HG03135 (cell line): Measurements from ENCODE around the gene RASSF5.

Experiments used
- ATAC-seq: cut with Tn5 transposase; IDR thresholded peaks from one replicate; pipeline ENCODE4 v1.9.1; 2021; ENCODE audit warnings: mild to moderate bottlenecking, moderate library complexity; ENCODE audit not compliant: unreplicated experiment

RASSF5 gene

GRCh38 chr1:206540044-206540780 lies 32.9 kb downstream of the RASSF5 start:
- no peak for ATAC-seq

- ATAC-seq: no peak
Measured at GRCh38 chr1:206541236-206541833, 34.0 kb downstream of the RASSF5 start.

GRCh38 chr1:206544562-206545257 lies 37.4 kb downstream of the RASSF5 start:
- no peak for ATAC-seq

- ATAC-seq: no peak
Measured at GRCh38 chr1:206545351-206545750, 38.0 kb downstream of the RASSF5 start.

- no peak for ATAC-seq
Measured at GRCh38 chr1:206547104-206547503, 39.8 kb downstream of the RASSF5 start.

- no peak for ATAC-seq
Measured at GRCh38 chr1:206550446-206550845, 43.1 kb downstream of the RASSF5 start.

GRCh38 chr1:206551296-206551985 lies 44.1 kb downstream of the RASSF5 start:
- ATAC-seq: no peak

GRCh38 chr1:206551986-206552326 lies 44.6 kb downstream of the RASSF5 start:
- no peak for ATAC-seq

GRCh38 chr1:206554211-206554610 lies 46.9 kb downstream of the RASSF5 start:
- no peak for ATAC-seq

GRCh38 chr1:206554701-206555472 lies 47.6 kb downstream of the RASSF5 start:
- ATAC-seq: no peak

GRCh38 chr1:206555473-206555935 lies 48.2 kb downstream of the RASSF5 start:
- no peak for ATAC-seq

- ATAC-seq: no peak
Measured at GRCh38 chr1:206556047-206556749, 48.9 kb downstream of the RASSF5 start.

GRCh38 chr1:206556750-206557635 lies 49.7 kb downstream of the RASSF5 start:
- peak; percentile 54 for ATAC-seq

- no peak for ATAC-seq
Measured at GRCh38 chr1:206557636-206558473, 50.5 kb downstream of the RASSF5 start.

- no peak for ATAC-seq
Measured at GRCh38 chr1:206558794-206559671, 51.7 kb downstream of the RASSF5 start.

GRCh38 chr1:206559672-206559995 lies 52.3 kb downstream of the RASSF5 start:
- ATAC-seq: no peak

- no peak for ATAC-seq
Measured at GRCh38 chr1:206560007-206560716, 52.8 kb downstream of the RASSF5 start.
